ENCODE results near the gene REXO1. TPM values are rescaled to one million over a fixed set of nuclear protein-coding genes. Genes with fewer than 3 reads are reported as not detected.
A peak's percentile ranks its signal among the peaks of the same experiment; 100 is the strongest.

The REXO1 gene
- total and polyA plus RNA-seq, 2 experiments from 2014 or later = 19.2 to 39.7 TPM

DNA sequence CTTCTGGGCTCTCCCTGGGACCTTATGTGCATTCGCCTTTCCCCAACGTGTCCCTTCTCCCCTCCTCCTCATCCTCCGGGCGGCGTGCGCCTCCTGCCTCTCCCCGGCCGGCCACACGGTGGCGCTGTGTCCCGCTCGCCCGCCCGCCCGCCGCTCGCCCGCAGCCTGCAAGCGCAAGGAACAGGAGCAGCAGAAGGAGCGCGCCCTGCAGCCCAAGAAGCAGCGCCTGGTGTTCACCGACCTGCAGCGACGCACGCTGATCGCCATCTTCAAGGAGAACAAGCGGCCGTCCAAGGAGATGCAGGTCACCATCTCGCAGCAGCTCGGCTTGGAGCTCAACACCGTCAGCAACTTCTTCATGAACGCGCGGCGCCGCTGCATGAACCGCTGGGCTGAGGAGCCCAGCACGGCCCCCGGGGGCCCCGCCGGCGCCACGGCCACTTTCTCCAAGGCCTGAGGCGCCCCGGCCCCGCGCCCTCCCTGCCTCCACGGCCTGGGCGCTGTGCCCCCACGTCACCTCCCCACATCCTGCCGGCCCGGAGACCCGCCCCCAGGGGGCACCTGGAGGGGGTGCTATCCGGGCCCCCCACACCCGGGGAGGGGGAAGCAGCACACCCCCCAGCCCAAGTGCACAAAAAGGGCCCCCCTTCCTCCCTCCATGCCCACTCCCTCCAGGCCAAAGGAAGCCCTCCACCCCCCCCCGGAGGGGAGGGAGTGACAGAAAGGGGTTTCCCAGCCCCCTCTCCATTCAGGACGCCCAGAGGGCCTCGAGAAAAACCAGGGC, 73.1 kb downstream of the REXO1 start:
- no peaks in the 10 kb centered on the region for H3K9me3 ChIP-seq (ENCODE audit: low read depth)
- H3K27me3 ChIP-seq = peaks cover 100% of the 10 kb centered on the region
- no peak overlapping the region for H3K4me3 ChIP-seq
- DNase-seq (ENCODE audit: low read depth in 1 of 2, low spot score in 1 of 2) = peak in 1 of 2 donors; percentile 45
- TF ChIP-seq, protein P1, sequence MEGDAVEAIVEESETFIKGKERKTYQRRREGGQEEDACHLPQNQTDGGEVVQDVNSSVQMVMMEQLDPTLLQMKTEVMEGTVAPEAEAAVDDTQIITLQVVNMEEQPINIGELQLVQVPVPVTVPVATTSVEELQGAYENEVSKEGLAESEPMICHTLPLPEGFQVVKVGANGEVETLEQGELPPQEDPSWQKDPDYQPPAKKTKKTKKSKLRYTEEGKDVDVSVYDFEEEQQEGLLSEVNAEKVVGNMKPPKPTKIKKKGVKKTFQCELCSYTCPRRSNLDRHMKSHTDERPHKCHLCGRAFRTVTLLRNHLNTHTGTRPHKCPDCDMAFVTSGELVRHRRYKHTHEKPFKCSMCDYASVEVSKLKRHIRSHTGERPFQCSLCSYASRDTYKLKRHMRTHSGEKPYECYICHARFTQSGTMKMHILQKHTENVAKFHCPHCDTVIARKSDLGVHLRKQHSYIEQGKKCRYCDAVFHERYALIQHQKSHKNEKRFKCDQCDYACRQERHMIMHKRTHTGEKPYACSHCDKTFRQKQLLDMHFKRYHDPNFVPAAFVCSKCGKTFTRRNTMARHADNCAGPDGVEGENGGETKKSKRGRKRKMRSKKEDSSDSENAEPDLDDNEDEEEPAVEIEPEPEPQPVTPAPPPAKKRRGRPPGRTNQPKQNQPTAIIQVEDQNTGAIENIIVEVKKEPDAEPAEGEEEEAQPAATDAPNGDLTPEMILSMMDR (IDR thresholded peaks at IDR 0.05; ENCODE audit: low read depth, low read length) = peak; percentile 60
- H3K36me3 ChIP-seq = no peaks in the 10 kb centered on the region
- H3K27ac ChIP-seq = no peak overlapping the region
- no peaks in the 10 kb centered on the region for H3K4me1 ChIP-seq (ENCODE audit: low read depth)

DNA sequence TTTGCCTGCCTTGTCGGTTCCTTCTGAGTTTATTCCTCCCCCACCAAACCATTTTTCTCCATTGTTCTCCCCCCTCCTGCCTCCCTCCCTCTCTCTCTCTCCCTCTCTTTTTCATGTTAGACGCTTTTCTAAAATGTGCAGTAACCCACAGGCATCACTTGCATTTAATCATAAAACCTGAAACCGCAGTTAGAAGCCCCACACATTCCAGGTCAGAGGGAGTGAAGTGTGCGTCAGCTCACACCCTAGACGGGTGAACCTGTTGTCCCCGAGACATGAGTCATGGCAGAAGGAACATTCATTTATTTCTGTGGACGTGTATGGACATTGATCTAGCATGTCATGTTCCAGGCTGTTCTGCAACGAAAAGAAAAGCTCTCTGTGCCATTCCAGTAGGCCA, 75.1 kb downstream of the REXO1 start:
- Histone ChIP-seq H3K36me3 (no peaks in the 10 kb centered on the region), H3K4me3 (no peak overlapping the region), H3K27ac (no peak overlapping the region), H3K4me1 (ENCODE audit: low read depth) (no peaks in the 10 kb centered on the region), H3K27me3 (peaks cover 100% of the 10 kb centered on the region), H3K9me3 (ENCODE audit: low read depth) (no peaks in the 10 kb centered on the region)
- TF ChIP-seq, protein P1 (IDR thresholded peaks at IDR 0.05; ENCODE audit: low read depth, low read length) = no peak
- no peak for DNase-seq (ENCODE audit: low read depth in 1 of 2, low spot score in 1 of 2)

DNA sequence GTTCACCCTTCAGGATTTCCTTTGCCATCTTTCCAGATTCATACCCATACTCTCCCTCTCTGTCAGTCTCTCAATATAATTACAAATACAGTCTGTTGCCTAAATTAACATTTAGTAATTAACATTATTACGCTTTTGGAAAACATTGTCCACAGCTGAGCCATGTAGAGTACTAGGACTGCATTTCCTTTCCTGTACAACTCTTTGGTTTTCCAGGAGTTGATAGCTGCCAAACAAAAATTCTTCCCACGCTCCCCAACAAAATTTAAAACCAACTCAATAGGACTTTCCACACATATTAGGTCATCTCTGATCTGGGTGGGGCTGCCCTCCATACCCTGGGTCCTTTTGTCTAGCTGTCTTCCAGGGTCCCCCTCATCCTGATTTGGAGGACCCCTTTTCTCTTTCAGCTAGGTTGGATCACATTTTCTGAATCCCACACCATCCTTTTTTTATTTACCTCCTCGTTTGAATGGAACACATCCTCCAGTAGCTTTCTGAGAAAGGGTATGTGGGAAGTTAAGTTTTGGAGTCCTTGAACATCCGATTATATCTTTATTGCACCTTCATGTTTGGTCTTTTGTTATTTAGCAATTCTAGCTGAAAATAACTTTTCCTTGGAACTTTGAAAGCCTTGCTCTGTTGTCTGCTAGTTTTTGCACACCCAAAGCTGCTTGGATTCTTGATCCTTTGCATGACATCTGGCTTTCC, 77.3 kb downstream of the REXO1 start:
- Histone ChIP-seq H3K27ac (no peak overlapping the region), H3K4me1 (ENCODE audit: low read depth) (no peaks in the 10 kb centered on the region), H3K4me3 (no peak overlapping the region), H3K27me3 (peaks cover 100% of the 10 kb centered on the region), H3K9me3 (ENCODE audit: low read depth) (no peaks in the 10 kb centered on the region), H3K36me3 (no peaks in the 10 kb centered on the region)
- DNase-seq (ENCODE audit: low read depth in 1 of 2, low spot score in 1 of 2) = no peak
- TF ChIP-seq, protein P1 (IDR thresholded peaks at IDR 0.05; ENCODE audit: low read depth, low read length) = no peak

DNA sequence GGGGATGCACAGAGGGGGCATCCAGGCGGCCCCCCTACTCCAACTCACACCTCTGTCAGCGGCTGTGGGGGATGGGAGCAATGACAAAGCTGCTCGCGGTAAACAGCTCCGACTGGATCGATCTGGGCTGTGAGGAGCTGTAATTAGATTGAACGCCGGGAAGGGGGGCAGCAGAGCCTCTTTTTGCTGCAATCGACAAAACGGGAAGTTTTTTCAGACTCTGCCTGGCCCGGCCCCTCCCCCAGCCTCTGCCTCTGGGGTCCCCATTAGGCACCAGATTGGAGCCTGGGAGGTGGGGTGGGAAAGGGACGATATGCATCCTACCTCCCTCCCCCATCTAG, 78.7 kb downstream of the REXO1 start:
- no peak overlapping the region for H3K27ac ChIP-seq
- H3K4me1 ChIP-seq (ENCODE audit: low read depth) = no peaks in the 10 kb centered on the region
- H3K36me3 ChIP-seq = no peaks in the 10 kb centered on the region
- no peak for DNase-seq (ENCODE audit: low read depth in 1 of 2, low spot score in 1 of 2)
- TF ChIP-seq, protein P1 (IDR thresholded peaks at IDR 0.05; ENCODE audit: low read depth, low read length) = no peak
- H3K9me3 ChIP-seq (ENCODE audit: low read depth) = no peaks in the 10 kb centered on the region
- peaks cover 100% of the 10 kb centered on the region for H3K27me3 ChIP-seq
- no peak overlapping the region for H3K4me3 ChIP-seq

DNA sequence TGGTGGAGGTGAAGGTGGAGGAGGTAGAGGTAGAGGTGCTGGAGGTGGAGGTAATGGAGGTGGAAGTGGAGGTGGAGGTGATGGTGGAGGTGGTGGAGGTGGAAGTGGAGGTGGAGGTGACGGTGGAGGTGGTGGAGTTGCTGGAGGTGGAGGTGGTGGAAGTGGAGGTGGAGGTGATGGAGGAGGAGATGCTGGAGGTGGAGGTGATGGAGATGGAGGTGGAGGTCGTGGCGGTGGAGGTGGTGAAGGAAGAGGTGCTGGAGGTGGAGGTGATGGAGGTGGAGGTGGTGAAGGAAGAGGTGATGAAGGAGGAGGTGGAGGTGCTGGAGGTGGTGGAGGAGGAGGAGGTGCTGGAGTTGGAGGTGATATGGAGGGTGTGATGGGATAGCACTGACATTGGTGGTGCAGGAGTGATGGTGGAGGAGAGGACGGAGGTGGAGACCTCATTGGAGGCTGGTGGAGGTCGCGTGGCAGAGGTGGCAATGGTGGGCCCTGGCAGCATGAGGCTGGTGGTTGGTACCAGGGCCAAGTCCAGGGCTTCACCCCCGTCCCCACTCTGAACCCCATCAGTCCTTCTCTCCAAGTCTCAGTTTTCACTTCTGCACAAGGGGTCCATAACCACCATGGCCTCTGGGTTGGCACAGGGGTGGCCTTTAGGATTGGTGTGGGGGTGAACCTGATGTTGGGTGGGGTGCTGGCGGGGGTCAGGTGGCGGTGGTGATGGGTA, 79.2 kb downstream of the REXO1 start:
- H3K27me3 ChIP-seq = peaks cover 100% of the 10 kb centered on the region
- TF ChIP-seq, protein P1 (IDR thresholded peaks at IDR 0.05; ENCODE audit: low read depth, low read length) = no peak
- no peak for DNase-seq (ENCODE audit: low read depth in 1 of 2, low spot score in 1 of 2)

More for the DNA sequence above, 79.2 kb downstream of the REXO1 start:
- H3K4me3 ChIP-seq = no peak overlapping the region
- H3K36me3 ChIP-seq = no peaks in the 10 kb centered on the region
- H3K27ac ChIP-seq = no peak overlapping the region
- H3K4me1 ChIP-seq (ENCODE audit: low read depth) = no peaks in the 10 kb centered on the region
- no peaks in the 10 kb centered on the region for H3K9me3 ChIP-seq (ENCODE audit: low read depth)

Data from cardiac muscle cell (in vitro differentiated cells and primary cell).